ENCODE measurements around the gene RGS11.

RGS11 gene

DNA sequence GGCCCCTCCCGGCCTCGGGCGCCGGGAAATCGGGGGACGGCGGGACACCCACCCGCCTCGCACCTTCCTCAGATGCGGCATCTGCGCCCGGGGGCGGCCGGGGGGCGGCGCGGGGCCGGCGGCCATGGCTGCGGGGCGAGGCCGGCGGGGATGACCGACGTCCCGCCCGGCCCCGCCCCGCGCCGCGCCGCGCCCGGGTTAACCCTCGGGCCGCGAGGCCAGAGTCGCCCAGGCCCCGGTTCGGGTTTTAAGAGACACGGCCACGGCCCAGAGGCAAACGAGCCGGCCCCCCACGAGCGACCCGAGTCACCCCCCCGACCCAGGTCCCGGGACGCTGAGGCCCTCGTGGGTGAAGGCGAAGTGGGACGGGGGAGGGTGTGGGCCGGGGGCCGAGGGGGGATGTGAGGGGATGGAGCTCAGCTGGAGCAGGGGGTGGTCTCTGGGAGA, at the start of gene RGS11:
TSS of gene RGS11 (minus strand) at position 159 of the 447 bp plus-strand sequence. CDS start at position 126, 33 bp downstream.
- no peak for DNase-seq

GRCh38 chr16:324451-325334, 48.9 kb upstream of the RGS11 start:
- peak; percentile 67 for DNase-seq

- DNase-seq = no peak
Measured at GRCh38 chr16:324201-324450, 48.4 kb upstream of the RGS11 start.

GRCh38 chr16:322476-323143, 46.9 kb upstream of the RGS11 start:
- no peak for DNase-seq

- no peak for DNase-seq
Measured at GRCh38 chr16:321532-321931, 45.8 kb upstream of the RGS11 start.

GRCh38 chr16:320206-320605, 44.5 kb upstream of the RGS11 start:
- DNase-seq = no peak

DNA sequence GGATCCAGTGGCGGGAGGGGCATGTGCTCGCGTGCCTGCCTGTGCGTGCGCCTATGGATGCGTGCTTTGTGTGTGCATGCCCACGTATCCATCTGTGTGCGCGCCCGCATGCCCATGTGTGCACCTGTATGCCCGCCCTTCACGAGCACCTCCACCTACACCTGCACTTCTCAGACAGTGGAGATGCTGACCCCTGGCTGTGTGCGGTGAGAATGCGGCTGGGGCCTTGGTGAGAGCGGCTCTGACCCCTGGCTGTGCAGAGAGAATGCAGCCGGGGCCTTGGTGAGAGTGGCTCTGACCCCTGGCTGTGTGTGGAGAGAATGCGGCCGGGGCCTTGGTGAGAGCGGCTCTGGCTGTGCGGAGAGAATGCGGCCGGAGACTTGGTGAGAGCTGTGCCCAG, 42.9 kb upstream of the RGS11 start:
- no peak for DNase-seq

DNA sequence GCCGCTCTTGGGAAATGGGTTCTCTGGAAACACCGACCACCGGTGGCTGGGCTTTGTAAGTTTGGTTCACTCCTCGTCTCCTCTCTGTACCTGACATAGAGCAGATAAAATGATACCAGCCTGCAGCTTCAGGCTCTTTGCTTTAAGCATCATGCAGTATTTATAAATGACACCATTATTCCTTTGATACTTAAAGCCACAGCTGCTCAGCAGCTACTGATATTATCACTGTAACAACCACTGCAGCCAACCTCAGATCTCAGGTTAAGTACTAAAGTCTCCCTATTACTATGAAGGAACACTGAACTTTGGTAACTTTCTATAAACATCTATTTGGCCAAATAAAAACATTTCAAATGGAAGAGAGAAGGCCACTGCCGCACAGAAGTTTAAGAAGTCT, 41.8 kb upstream of the RGS11 start:
- DNase-seq = no peak

GRCh38 chr16:316741-317464, 41.2 kb upstream of the RGS11 start:
- DNase-seq = no peak

DNA sequence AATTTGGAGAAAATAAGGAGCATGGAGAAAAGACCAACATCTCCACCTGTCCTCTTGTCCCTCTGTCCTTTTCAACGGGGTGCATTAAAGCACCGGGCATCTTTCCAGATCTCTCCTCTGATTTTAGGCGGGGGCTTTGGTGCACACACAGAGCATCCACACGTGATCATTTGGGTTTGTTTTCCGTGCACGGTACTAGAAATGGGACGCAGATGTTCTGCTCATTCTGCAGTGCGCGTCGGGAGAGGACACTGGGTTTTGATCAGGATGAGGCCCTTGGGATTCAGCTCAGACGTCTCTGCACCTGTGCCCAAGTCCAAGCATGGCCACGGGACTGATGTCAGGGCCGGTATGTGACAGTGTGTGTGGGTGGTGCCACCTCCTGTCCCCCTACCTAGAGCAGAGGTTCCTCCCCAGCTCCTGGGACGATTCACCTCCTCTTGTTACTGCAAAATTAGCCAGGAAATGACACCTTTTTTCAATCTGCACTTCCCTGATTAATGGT, 39.1 kb upstream of the RGS11 start:
- DNase-seq = no peak

DNA sequence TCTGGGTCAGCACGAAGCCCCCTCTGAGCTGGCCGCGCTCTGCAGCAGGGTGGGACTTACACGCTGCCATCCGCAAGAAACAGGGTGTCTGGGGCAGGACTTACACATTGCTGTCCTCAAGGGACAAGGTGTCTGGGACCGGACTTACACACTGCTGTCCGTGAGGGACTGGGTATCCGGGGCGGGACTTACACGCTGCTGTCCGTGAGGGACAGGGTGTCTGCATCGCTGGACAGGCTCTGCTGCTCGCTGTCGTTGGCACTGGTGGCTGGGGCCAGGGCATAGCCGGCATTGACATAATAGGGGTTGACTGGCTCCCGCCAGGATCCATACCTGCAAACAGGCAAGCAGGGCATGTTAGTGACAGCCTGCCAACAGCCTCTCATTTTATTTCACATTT, 38.6 kb upstream of the RGS11 start:
- DNase-seq = no peak

- DNase-seq = no peak
Measured at GRCh38 chr16:311725-312124, 36.0 kb upstream of the RGS11 start.

DNA sequence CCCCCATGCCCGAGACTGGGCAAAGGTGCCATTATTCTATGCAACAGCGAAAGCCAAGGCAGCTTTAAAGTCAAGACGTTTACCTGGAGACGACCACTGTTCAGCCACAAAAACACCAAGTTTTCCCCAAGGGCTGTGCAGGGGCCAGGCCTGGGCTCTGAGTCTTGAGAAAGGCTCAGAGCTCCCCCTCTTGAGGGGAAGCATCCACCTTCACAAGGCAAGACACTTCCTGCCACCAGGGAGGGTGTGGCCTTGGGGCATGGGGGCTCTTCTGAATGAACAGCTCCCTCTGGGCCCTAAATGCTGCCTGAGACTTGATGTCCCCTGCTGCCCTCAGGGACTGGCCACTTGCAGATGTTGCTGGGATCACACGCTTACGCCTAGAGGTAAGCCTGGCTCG, 33.7 kb upstream of the RGS11 start:
- no peak for DNase-seq

DNA sequence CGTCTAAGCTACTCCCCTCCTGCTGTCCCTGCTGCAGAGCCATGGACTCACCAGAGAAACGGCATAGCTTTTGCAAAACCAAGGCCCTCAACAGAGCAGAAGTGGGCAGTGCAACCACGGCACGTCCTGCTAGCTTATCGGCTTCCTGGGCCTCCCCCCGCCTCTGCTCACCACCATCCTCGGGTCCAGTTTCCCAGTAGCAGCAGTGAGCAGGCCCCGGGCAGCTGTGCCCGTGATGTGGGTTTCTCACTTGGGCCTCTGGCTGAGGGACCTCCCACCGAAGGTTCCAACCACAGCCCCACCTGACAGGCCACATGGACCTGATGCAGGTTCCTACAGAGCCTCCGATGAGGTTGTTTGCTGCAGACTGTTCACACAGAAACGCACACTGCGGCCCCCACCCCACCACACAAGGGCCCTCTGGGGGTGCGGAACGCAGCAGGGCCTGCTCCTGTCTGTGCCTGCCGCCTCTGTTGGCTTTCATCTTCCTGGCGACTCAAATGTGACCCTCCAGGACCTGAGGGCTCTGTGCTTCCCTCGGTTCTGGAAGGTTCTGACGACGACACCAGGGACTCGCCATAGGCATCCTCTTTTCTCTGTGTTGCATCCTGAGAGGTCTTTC, 32.1 kb upstream of the RGS11 start:
- no peak for DNase-seq

DNA sequence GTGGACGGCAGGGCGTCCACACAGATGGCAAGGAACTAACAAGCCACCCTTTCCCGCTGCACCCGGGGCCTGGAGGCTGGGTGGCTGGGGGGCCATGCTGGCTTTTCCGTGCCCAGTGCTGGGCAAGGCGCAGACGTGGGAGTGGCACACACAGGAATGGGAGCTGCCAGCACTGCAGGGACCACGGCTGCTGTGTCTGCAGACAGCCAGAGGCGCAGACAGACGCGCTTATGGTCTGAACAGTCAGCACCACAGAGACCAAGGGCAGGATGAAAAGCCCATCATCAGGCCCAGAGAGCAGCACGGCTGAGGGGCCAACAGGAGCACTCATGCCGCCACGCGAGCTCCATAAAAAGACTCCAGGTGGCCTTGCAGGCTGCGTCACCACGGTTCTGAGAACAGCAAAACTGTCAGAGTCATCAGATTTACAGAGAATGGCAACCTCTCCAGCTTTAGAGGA, 31.2 kb upstream of the RGS11 start:
- DNase-seq = no peak

GRCh38 chr16:305916-306626, 30.3 kb upstream of the RGS11 start:
- DNase-seq = no peak

DNA sequence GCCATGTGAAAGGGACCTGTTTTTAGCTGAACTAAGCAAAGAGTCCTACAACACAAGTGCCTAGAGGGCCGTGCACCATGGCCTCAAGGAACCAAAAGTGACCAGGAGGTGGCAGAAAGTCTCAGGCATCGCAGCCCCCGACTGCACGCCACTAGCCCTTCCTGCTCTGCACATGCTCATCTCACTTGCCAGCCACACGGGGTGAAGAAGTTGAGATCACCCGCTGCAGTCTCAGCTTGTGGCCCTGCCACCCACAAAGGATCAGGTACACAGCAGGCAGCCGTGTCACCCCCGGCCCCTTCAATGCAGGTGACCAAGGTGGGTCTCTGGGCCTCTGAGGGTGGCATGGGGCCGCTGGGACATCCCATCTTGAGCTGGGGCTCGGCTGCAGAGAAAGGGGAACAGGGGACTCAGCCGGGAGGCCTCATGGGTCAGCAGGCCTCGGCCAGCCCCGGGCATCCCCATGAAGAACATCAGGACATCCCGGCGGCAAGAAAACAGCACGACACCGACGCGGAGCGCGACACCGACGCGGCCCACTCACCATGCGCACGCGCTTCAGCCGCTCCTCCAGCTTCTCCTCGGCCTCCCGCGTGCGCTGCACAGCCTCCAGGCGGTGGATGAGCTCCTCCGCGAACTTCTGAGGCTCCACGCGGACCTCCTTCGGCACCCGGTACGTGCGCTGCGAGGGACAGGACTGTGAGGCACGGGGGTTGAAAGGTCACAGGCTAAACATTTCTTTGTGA, 28.2 kb upstream of the RGS11 start:
- DNase-seq = no peak

GRCh38 chr16:301950-302349, 26.2 kb upstream of the RGS11 start:
- DNase-seq = no peak

DNA sequence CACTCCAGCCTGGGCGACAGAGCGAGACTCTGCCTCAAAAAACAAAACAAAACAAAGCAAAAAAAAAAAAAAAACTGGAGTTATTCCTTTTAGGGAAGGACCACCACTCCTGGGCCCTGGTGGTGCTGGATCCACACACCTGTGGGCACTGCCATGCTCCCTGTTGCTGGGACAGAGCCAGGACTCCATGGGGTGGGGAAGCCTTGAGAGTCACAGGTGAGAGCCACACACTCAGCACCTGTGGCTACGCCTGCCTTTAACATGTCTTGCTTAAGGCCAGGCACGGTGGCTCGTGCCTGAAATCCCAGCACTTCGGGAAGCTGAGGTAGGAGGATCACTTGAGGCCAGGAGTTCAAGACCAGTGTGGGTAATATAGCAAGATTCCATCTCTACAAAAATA, 25.5 kb upstream of the RGS11 start:
- DNase-seq = no peak

DNA sequence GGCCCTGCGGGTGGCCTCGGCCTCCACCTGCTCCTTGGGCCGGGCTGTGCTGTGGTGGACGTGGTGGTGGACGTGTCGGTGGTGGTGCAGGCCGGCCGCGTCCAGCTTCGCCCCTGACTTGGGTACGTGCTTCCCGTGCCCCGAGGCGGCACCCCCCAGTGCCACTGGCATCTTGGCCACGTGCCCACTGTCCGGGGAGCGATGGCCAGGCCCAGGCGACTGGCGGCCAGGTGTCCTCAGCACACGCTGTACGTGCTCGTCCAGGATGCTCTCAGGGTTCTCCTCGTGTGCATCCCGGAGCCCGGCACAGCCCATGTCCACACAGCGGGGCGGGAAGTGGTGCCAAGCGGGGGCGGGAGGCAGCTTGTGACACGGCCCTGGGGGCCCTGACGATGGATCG, 22.1 kb upstream of the RGS11 start:
- no peak for DNase-seq

DNA sequence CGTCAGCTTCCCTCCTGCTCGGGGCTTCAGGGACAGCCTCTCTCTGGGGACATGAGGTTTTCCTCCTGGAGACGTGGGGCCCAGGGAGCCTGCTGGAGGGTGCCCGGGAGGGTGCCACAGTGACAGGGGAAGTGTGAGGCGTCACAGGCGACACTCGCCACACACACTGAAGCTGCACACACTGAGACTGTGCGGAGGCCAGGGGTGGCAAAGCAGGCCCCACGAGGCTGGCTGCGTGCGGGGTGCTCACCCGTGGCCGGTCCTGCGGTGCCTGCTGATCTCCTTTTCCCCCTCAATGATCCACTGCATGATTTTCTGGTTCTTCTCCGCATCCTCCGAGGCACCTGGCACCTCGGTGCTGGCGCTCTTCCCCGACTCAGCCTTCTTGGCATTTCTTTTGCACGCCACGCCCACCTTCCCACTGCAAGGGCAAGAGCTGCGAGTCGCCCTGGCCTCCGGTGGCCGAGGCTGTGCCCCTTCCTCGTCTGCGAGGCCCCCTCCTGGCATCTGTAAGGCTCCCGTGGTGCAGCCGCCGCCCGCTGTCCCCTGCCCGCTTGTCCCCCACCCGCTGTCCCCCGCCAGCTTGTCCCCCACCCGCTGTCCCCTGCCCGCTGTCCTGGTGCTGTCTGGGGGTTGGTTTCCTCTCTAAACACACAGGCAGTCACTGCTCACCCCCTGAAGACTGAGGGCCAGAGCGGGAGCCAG, 21.2 kb upstream of the RGS11 start:
- no peak for DNase-seq
